GM15510 (cell line): ENCODE data around the gene SLC26A3.

Experiments used
- POLR2A ChIP-seq: IDR thresholded peaks from 3 replicates; pipeline ENCODE4 v1.6.1; 2011; ENCODE audit warnings: borderline replicate concordance; ENCODE audit not compliant: insufficient read length; ENCODE audit errors: extremely low read depth

SLC26A3 gene

DNA sequence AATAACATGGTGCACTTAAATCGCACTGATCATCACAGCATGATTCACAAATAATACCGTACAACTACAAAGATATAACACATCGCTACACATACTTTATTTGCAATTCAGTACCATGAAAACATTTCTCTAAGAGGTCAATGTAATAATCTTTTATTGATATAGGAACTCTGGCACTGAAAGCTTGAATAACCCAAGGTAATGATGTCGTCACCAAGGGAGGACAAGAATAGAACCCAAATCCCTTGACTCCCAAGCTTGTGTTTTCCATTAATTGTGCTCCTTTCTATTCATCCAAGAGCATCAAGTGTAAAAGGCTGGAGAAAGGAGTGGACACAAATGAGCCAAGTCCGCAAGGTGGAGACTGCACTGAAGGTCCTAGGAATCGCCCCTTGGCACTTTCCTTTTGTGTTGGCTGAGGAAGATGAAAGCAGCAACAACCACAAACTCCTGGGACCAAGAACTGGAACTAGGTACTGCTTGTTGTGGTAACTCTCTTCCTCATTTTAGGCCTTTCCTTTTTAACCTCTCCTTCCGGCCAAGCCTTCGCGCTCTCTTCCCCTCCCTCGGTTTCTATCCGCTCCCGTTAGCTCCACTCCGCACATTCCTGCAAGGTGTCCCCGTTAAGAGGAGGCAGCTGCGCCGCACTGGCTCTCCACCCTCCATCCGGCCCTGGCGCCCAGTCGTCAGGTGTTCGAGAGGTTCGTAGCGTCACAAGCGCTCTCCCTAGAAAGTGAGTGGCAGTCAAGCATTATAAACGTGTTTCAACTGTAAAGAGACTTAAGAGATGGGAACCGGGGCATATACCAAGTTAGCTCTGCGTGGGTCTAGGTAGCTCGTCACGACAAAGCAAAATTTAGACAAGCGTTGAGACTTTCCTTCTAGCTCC, 60.1 kb downstream of the SLC26A3 start:
- TF ChIP-seq POLR2A = peak; percentile 13

DNA sequence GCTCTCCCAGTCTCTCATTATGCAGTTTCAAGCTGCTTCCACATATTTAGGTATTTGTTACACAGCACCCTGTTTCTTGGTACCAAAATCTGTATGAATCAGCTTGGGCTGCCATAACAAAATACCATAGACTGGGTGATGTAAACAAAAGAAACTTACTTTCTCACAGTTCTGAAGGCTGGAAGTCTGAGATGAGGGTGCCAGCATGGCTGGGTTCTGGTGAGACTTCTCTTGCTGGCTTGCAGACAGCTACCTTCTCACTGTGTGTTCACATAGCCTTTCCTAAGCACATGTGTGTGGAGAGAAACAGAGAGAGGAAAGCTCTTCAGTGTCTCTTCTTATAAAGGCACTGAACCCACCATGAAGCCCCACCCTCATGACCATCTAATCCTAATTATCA, 74.7 kb downstream of the SLC26A3 start:
- no peak for TF ChIP-seq POLR2A

DNA sequence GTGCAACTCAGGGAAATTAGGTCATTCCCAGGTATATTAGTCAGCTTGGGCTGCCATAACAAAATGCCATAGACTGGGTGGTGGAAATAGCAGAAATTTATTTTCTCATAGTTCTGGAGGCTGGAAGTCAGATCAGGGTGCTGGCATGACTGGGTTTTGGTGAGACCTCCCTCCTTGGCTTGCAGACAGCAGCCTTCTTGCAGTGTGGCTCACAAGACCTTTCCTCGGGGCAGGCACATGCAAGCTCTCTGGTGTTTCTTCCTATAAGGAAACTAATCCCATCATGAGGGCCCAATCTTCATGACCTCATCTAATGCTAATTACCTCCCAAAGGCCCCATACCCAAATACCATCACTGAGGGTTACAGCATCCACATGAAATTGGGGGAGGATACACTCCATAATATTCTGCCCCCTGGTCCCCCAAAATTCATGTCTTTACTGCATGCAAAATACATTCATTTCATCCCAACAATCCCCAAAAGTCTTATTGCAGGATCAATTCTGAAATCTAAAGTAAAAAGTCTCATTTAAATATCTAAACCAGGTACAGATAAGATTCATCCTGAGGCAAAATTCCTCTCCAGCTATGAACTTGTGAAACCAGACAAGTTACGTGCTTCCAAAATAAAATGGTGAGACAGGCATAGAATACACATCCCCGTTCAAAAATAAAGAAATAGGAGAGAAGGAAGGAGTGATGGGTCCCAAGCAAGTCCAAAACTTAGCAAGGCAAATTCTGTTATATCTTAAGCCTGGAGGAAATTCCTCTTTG, 76.5 kb downstream of the SLC26A3 start:
- no peak for TF ChIP-seq POLR2A

DNA sequence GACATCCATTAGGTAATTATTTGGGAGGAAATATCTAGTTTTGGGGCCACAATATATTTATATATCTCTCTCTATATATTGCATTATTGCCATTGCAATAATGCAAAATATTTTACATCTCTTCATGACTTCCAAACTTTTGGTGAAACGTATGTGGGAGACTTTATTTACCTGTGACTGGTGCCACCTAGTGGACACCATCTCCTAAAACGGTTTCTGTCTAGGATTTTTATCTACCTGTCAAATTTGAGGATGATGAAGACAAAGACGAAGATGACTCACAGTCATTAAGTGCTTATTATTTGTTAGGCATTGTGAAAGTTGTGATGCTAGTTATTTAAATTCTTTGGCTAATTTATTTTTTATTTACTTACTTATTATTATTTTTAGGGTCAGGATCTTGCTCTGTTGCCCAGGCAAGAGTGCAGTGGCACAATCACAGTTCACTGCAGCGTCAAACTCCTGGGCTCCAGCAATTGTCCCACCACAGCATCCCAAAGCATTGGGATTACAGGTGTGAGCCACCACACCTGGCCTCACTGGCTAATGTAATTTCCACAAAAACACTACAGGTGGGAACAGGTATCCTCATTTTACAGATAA, 77.8 kb downstream of the SLC26A3 start:
- TF ChIP-seq POLR2A = no peak

DNA sequence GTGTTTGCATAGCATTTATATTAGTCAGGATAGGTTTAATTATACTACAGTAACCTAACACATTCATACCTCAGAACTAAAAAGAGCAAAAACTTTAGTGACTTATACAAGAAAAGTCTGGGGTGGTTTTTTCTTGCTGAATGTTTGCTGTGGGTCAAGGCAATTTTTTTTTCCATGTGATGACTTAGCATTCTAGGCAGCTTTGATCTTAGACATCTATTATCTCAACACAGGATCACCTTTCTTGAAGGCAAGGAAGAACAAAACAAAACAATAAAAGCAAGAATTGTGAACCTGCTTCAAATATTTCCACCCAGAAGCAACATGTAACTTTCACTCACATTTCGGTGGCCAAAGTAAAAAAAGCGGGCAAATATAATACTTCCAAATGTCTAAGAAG, 79.8 kb downstream of the SLC26A3 start:
- no peak for TF ChIP-seq POLR2A

DNA sequence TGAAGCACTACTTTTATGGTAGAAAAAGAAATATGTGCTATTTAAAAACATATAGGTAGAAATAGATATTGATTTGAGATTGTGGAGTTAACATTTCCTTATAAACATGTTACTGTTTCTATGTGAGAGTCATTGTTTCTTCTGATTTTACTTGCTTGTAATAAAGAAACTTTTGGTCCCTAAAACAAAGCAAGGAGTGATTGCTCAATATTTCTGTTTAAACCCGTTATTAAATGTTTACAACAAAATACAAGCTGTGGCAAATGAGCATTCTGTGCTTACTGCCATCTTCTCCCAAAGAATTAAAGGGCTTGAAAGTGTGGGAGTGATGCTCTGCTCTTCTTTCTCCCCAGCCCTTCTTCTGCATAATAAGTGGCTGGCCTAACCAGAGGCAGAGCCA, 81.7 kb downstream of the SLC26A3 start:
- no peak for TF ChIP-seq POLR2A

DNA sequence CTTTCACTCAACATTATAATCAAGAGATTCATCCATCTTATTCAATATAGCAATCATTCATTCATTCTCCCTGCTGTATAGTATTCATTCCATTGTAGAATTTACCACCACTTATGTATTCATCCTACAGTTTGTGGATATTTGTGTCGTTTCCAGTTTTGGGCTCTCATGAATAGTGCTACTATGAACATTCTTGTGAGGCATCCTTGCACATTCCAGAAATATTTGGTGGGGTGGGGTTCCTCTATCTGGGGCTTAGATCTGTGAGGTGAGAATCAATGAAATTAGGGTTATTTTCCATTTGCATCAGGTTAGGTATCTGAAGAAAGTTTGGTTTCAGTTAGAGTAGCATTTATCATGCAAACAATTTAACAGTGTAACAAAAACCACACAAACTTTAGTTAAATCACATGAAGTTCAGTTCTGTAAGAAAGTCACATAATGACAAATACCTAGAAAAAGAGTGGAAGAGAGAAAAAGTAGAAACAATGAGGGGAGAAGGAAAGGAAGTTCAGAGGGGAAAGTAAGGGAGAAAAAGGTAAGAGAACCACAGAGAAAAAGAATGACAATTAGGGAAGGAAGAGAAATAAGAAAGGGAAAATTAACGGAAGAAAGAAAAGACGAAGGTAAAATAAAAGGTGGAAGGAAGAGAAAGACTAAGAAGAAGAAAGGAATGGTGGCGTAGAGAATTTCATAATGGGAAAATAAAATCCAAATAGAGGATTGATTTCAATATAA, 84.4 kb downstream of the SLC26A3 start:
- TF ChIP-seq POLR2A = no peak

DNA sequence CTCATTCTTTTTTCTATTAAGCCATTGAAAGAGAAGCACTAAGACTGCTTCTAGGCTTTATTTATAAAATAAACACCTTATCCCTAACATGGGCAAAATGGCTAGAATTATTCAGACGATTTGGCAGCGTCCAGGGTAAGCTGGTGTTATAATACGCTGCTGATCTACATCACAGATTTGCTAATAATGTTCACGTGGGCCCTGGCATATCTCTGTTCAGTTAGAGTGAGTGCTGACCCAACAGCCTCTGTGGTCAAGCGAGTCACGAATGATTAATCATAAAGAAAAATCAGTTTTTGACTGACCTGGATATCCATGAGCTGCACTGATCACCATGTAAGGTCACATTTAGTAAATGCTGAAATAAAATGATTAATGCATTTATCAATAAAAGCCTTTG, 87.5 kb downstream of the SLC26A3 start:
- TF ChIP-seq POLR2A = no peak
